HG03378 (cell line): ENCODE measurements around the gene UPF2.
"Not testable (repeated sequence)": the region's sequence is repeated elsewhere in the genome, so short reads cannot be mapped to it uniquely, and the experiment has no call there.

Source experiments
- ATAC-seq: cut with Tn5 transposase; IDR thresholded peaks from one replicate; pipeline ENCODE4 v1.9.1; 2021; ENCODE audit warnings: mild to moderate bottlenecking, moderate library complexity; ENCODE audit not compliant: unreplicated experiment

UPF2 gene

DNA sequence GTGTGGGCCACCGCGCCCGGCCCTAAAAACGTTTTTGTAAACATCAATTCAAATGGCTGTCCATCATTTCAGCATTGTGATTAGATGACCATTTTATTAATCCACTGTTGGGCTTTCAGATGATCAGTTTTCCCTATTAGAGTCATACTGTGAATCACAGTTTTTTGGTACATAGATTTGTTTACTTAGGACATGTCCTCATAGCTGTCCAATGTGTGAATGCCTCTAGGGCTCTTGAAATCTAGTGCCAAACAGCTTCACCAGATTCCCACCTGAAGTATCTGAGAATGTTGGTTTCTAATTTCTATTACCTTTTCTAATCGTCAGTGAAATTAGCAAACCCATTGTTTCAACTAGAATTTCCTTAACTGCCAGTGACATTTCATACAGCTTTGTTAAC is 66.8 kb downstream of the UPF2 start:
- no peak for ATAC-seq

GRCh38 chr10:11972523-11972922 is 70.1 kb downstream of the UPF2 start:
- ATAC-seq, result not testable (repeated sequence)

DNA sequence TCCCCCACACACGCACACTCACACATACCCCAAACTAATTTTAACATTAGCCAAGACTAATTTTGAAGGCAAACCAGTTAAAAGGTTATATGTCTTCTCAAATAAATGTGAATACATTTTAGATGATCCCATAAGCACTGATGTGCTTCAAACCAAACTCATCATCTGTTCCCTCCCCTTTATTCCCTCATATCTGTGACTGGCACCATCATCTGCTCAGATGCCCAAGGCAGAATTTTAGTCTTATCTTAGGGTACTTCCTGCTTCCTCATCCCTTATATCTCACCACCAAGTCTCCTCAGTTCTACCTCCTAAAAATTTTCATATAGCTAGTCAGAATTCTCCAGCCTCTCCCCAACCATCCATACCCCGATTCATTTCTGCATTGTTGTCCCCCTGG is 80.4 kb downstream of the UPF2 start:
- ATAC-seq, result no peak

GRCh38 chr10:11961771-11962170 is 80.8 kb downstream of the UPF2 start:
- no peak for ATAC-seq

DNA sequence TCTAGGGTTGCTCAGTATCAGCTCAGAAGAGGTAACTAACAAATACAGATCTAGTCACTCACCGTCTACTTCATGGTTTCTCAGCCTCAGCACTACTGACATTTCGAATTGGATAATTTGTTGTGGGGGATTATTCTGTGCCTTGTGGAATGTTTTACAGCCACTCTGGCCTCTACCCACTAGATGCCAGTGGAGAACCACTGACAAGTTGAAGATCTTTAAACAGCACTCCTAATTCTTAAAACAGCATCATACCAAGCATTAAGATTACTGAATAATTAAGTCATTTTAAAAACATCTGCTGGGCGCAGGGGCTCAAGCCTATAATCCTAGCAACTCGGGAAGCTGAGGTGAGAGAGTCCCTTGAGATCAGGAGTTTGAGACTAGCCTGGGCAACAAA is 82.6 kb downstream of the UPF2 start:
- ATAC-seq, result no peak

DNA sequence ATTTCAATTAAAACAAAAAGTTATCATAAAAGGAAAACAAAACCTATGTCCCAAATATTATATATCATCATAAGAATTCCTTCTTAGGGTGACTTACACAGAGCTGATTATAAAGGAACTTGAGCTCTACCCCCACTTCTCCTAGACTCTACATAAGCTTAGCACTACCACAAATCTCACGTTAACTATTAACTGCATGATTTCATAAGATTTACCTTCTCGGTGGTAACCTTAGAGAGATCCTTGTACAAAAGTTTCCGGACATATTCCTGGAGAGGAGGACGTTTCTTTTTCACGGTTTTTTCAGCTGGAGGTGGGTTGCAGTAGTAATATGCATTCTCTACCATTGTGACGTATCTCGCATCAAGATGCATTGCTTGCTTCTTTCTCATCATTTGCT is 83.7 kb downstream of the UPF2 start:
- no peak for ATAC-seq

DNA sequence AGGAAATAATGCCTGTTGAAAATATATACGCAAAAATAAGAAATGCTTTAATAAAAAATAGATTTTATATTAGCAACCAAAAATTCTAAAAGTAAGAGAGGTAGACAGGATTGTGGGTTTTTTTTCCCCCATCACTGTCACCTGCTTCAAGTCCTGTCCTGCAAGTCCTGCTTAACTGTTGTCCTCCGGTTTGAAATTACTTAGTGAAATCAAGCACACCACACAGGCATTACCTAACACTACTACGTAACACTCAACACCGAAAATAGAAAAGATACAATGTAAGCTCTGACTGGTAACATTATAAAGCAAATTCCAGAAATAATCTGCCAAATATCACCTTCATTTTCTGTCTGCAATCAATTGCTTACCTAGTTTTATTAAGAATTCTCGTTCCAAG is 90.9 kb downstream of the UPF2 start:
- ATAC-seq, result no peak

GRCh38 chr10:11950325-11951018 is 92.1 kb downstream of the UPF2 start:
- no peak for ATAC-seq

GRCh38 chr10:11949152-11949551 is 93.5 kb downstream of the UPF2 start:
- peak; percentile 49 for ATAC-seq

DNA sequence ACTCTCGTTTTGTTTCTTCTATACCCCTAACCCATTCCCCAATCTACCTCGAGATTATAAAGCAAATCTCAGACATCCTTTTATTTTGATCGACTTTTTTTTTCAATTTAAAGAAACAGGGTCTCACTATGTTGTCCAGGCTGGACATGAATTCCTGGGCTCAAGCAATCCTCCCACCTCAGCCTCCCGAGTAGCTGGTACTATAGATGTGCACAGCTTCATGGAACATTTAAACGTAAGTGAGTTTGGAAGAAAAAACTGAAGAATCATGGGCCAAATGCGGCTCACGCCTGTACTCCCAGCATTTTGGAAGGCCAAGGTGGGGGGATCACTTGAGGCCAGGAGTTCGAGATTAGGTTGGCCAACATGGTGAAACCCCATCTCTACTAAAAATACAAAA is 96.0 kb downstream of the UPF2 start:
- ATAC-seq, result no peak

DNA sequence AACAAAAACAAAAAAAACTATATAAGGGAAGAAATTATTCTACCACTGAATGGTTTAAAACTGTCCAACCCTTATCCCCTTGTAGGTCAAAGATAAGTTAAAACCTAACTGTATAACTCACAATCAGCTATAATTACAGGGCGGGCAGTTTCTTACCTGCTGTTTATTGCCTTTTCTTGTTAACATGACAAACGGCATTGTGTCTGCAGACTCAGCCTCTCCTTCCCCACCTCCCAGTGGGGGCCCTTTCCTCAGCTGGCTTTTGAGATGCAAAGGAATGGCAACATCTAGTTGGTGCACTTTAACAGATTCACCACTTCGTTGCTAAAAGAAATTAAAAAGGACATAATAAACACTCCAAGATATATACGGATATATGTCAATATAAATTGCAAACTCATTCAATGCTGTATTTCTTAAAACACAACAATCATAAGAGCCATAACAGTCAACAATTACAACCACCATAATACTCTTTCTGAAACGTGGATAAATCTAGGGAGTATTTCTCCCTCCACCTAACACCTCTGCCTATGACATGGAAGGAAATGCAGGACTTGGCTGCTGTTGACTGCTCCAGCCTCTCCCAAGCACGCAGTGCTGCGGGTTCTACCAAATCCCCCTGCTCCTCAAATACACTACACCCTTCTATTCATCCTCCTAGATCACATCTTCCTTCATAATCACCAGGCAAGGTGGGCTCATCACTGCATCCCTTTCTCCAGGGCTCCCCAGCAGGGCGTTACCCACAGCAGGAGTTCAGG is 106.0 kb downstream of the UPF2 start:
- no peak for ATAC-seq

- ATAC-seq, result no peak
Measured at GRCh38 chr10:11934262-11934661, 108.3 kb downstream of the UPF2 start.

DNA sequence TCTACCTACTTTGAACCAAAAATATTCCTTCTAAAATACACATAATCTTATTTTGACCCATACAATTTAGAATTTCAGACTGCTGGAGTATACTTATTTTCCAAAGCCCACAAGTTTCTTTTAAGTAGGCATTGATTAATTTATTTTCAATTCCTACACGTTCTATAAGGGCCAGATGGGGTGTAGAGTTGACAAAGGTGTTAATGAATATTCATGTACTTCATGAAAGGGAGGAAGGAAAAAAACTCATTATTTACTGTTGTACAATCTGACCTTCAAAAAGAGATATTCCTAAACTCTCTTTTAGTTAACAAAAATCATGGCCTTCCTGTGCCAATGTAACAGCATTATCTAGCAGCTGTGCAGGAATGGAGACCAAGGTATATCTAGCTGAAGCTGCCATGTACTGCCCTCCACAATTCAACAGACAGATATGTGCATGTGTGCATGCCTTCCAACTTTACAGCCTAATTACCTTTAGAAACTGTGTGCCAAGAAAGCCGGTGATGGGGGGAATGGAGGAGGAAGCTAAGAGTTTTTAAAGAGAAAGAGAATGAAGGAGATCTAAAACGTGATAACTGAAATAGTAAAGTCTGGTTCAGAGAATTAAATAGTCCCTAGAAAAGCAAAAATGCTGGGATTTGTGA is 108.9 kb downstream of the UPF2 start:
- ATAC-seq, result no peak

GRCh38 chr10:11931038-11931437 is 111.6 kb downstream of the UPF2 start:
- no peak for ATAC-seq

GRCh38 chr10:11930312-11930978 is 112.2 kb downstream of the UPF2 start:
- ATAC-seq, result no peak

GRCh38 chr10:11927746-11928145 is 114.9 kb downstream of the UPF2 start:
- ATAC-seq, result no peak

DNA sequence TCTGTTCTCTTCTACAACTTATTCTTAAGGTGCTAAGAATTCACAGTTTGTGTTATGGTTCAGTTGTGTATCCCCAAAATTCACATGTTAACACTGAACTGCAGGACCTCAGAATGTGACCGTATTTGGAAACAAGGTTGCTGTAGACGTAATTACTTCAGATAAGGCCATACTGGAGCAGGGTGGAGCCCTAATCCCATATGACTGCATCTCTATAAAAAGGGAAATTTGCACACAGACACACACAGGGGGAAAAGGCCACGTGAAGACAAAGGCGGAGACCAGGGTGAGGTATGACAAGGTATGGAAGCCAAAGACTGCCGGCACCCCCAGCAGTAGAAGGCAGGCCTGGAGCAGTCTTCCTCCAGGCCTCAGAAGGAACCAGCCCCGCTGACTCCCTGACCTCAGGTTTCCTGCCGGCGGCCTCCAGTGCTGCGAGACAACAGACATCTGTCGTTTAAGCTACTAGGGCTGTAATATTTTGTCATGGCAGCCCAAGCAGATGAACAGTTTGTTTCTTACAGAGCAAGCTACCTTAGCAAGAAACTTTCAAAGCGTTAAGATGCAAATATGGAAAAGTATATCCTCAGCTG is 120.7 kb downstream of the UPF2 start:
- ATAC-seq, result no peak

DNA sequence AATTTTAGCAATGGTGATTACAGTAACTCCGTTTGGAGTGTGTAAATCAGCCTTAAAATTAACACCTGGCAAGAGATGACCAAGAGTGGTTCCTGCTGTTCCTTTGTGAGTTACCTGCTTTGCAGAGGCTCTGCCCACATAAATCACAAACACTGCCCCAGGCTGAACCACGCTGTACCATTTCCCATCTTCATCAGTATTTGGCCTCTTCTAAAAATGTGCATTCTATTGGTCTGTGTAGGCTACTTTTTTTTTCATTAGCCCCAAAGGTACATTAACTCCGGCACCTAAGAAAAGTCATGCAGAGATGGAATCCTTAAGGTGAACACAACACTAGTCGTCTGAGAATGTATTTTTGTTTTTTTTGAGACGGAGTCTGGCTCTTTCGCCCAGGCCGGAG is 123.3 kb downstream of the UPF2 start:
- ATAC-seq, result no peak

GRCh38 chr10:11918384-11918783 is 124.2 kb downstream of the UPF2 start:
- no peak for ATAC-seq

GRCh38 chr10:11913079-11913641 is 129.4 kb downstream of the UPF2 start:
- ATAC-seq, result no peak

DNA sequence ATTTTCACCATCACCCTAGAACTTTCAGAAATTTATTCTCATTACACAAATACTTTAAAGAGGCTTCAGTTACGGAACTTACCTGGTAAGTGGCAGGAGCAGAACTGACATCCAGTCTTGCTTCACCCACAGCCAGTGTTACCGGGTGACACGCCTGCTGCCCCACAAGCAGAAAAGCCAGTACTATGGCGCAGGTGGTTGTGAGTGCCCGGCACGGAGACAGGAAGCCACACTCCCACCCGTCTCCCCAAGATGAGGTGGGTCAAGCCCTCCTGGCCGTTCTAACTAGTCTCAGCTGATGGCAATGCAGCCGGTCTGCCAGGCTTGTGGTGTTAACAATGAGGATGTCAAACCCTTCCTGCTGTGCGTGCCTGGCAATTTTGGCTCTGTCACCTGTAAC is 132.5 kb downstream of the UPF2 start:
- ATAC-seq, result no peak
